ENCODE data around the gene CORO2B. TPM values are rescaled to one million over a fixed set of nuclear protein-coding genes. Genes with fewer than 3 reads are reported as not detected.

The CORO2B gene
- total RNA-seq, 1 donor from 2014 or later = 11.0 TPM

DNA sequence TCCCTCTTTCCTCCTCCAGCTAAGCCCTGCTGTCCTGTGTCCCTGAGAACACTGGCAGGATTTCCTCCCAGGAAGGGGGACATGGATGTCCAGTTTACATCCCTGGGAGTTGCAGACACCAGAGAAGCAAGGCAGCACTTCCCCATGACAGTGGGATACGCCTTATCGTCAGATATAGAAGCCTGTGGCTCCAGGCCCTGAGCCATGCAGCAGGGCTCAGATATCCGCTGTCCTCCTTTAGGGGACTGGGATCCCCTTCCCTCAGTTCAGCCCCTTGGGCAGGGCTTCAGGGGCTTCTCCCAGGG lies 16.4 kb downstream of the CORO2B start:
- Histone ChIP-seq H3K27me3 (no peaks in the 10 kb centered on the region), H3K4me3 (no peak overlapping the region), H3K9me3 (no peaks in the 10 kb centered on the region), H3K27ac (no peak overlapping the region), H3K36me3 (no peaks in the 10 kb centered on the region), H3K4me1 (peaks cover 7 to 18% of the 10 kb centered on the region in 2 donors)
- DNase-seq (ENCODE audit: low spot score in 2 of 2) = no peak
- TF ChIP-seq, protein P1, sequence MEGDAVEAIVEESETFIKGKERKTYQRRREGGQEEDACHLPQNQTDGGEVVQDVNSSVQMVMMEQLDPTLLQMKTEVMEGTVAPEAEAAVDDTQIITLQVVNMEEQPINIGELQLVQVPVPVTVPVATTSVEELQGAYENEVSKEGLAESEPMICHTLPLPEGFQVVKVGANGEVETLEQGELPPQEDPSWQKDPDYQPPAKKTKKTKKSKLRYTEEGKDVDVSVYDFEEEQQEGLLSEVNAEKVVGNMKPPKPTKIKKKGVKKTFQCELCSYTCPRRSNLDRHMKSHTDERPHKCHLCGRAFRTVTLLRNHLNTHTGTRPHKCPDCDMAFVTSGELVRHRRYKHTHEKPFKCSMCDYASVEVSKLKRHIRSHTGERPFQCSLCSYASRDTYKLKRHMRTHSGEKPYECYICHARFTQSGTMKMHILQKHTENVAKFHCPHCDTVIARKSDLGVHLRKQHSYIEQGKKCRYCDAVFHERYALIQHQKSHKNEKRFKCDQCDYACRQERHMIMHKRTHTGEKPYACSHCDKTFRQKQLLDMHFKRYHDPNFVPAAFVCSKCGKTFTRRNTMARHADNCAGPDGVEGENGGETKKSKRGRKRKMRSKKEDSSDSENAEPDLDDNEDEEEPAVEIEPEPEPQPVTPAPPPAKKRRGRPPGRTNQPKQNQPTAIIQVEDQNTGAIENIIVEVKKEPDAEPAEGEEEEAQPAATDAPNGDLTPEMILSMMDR (IDR thresholded peaks at IDR 0.05) = no peak
- intact Hi-C loops (cut with DNase I) = no loop called here

DNA sequence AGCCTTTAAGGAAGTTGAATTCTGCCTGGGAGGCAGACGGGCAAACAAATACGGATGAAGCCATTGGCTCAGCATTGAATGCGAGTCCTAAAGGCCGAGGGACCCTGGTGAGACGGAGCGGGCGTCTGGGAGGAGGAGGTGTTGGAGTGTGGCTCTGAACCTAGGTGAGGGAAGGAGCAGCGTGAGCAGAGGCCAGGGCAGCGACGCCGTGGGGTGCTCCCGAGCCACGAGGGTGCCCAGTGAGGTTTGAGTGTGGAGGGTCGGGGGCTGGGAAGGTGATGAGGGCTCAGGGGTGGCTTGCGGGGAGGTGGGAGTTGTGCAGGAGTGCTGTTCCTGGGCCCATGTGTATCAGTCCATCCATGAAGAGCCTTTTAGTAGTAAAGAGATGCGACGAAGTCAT lies 17.0 kb downstream of the CORO2B start:
- no peak for DNase-seq (ENCODE audit: low spot score in 2 of 2)
- Histone ChIP-seq H3K27me3 (no peaks in the 10 kb centered on the region), H3K4me3 (no peak overlapping the region), H3K27ac (no peak overlapping the region), H3K4me1 (peaks cover 7 to 12% of the 10 kb centered on the region in 2 donors), H3K9me3 (no peaks in the 10 kb centered on the region), H3K36me3 (no peaks in the 10 kb centered on the region)
- intact Hi-C loops (cut with DNase I) = no loop called here
- TF ChIP-seq, protein P1 (IDR thresholded peaks at IDR 0.05) = no peak

DNA sequence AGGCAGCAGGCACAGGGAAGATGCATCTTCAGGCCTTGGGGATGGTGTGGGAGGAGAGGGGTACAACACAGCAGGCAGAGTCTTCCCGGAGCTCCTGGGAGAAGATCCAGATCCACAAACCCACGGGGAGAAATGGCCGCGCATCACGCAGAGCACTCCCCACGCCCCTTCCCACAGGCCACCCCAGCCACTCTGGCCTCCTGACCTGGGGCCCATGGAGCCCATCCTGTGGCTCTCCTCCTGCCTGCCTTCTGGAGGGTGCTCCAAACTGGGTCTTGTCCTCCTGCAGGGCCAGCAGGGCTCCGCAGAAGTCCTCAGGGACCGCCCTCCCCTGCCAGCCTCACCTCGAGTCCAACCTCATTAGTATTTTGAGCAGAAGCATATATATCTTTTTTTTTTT lies 17.9 kb downstream of the CORO2B start:
- Histone ChIP-seq H3K4me1 (peaks cover 7 to 11% of the 10 kb centered on the region in 2 donors), H3K27ac (no peak overlapping the region), H3K36me3 (no peaks in the 10 kb centered on the region), H3K27me3 (no peaks in the 10 kb centered on the region), H3K4me3 (no peak overlapping the region), H3K9me3 (no peaks in the 10 kb centered on the region)
- intact Hi-C loops (cut with DNase I) = no loop called here
- TF ChIP-seq, protein P1 (IDR thresholded peaks at IDR 0.05) = no peak
- DNase-seq (ENCODE audit: low spot score in 2 of 2) = no peak

DNA sequence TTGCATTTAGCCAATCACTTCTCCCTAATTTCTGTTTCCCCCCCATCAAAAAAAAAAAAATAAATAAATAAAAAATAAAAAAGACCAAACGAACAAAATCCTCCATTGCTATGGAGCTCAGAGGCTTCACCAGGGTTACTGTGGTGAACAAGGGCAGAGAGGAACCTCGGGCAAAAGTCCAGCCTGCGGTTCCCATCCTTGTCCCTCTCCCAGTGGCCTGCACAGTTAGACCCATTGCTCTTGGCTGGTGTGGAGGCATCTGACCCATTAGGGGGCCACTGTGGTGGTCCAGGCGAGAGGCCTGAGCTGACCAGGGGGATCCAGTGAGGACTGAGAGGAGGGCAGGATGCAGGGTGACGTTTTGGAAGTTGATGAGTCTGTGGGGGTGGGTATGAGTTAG lies 18.8 kb downstream of the CORO2B start:
- H3K4me1 ChIP-seq = peaks cover 7 to 11% of the 10 kb centered on the region in 2 donors
- intact Hi-C loops (cut with DNase I) = no loop called here
- no peak overlapping the region for H3K27ac ChIP-seq
- TF ChIP-seq, protein P1 (IDR thresholded peaks at IDR 0.05) = no peak
- H3K9me3 ChIP-seq = no peaks in the 10 kb centered on the region
- H3K36me3 ChIP-seq = no peaks in the 10 kb centered on the region
- no peak for DNase-seq (ENCODE audit: low spot score in 2 of 2)
- H3K27me3 ChIP-seq = no peaks in the 10 kb centered on the region
- no peak overlapping the region for H3K4me3 ChIP-seq

DNA sequence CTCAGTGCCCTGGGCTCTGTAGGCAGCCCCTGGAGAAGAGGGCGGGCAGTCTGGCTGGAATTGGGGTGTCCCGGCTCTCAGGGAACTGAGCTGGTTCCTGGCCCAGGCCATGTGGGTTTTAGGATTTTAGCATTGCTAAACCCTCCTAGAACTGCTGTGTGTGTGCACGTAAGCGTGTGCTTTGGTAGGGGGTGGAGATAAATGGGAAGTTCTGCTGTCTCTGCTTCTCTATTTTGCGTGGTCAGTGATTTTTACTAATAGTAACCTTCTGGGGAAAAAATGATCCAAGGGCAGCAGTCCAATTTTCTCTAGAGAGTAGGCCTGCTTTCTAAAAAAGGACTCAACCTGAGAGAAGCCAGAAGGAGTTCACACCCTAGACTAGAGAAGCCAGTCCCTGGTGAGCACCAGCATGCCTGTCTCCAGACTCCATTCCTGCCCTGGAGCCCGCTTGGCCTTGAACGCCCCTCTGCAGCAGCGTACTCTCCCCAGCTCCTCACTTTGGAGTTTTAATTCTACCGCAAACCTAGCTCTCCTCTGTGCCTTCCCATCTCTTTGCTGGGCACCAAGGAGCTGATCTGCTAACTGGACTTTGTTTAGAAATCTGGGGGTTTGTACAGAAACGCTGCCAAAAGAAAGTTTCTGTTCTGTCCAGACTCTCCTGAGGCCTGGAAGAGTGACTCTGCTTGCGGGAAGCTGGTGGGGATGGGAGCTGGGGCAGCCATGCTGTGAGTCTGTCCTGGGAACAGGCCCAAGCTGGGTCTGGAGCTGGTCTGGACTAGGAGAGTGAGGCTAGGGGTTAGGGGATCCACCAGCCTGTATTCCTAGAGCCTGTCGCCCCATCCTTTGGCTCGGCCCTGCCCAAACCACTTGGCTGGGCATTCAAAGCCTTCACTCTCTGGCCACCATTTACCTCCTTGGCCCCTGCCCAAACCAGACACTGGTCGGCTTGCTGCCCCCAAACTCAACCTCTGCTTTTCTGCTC lies 19.7 kb downstream of the CORO2B start:
- no peaks in the 10 kb centered on the region for H3K36me3 ChIP-seq
- no peak overlapping the region for H3K4me3 ChIP-seq
- peak overlapping the region; percentile 39 to 51 for H3K27ac ChIP-seq
- no peaks in the 10 kb centered on the region for H3K27me3 ChIP-seq
- TF ChIP-seq, protein P1 (IDR thresholded peaks at IDR 0.05) = no peak
- H3K9me3 ChIP-seq = no peaks in the 10 kb centered on the region
- peaks cover 7 to 11% of the 10 kb centered on the region in 2 donors for H3K4me1 ChIP-seq
- intact Hi-C loops (cut with DNase I) = no loop called here
- DNase-seq (ENCODE audit: low spot score in 2 of 2) = no peak

Data from ascending aorta (tissue), 2 donors.